ENCODE measurements around the gene IARS1. TPM values are rescaled to one million over a fixed set of nuclear protein-coding genes. Genes with fewer than 3 reads are reported as not detected.

Gene IARS1
- total RNA-seq, 2 experiments from 2014 or later = 271 to 272 TPM

DNA sequence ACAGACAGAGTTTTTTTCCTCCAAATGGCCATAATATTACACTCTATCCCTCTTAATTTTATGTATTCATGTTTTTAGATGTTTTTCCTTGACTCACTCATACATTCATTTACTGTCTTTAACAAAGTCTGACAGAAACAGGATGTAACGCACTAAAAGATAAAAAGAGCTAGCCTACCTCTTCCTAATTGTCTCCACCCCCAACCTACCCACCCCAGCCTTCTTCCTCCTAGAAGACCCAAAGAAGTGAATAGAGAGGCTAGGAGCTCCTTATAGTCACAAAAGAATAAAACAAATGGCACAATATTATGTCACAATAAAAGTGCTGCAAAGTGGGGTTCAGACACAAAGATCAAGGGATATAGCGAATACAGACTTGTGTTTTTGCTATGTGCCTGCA, 30.9 kb upstream of the IARS1 start:
- CTCF ChIA-PET = interaction anchor here (1.7 kb wide), 1 partner anchor 36 kb away, joined by 3 read pairs; no protein-coding TSS in a partner anchor
- Mint-ChIP-seq H3K4me1 (ENCODE audit: low read depth) (peaks cover 41% of the 10 kb centered on the region), H3K27me3 (ENCODE audit: low read depth) (no peaks in the 10 kb centered on the region), H3K27ac (peak overlapping the region; percentile 97), H3K36me3 (ENCODE audit: low read depth) (peaks cover 27% of the 10 kb centered on the region), H3K9me3 (no peaks in the 10 kb centered on the region), H3K4me3 (peak overlapping the region; percentile 99)
- intact Hi-C loops (cut with micrococcal nuclease) = loop anchor here (2.0 to 10.0 kb wide), 3 partner anchors 440 to 740 kb away; partner anchors contain the start of gene BICD2
- peak; percentile 7 for DNase-seq

DNA sequence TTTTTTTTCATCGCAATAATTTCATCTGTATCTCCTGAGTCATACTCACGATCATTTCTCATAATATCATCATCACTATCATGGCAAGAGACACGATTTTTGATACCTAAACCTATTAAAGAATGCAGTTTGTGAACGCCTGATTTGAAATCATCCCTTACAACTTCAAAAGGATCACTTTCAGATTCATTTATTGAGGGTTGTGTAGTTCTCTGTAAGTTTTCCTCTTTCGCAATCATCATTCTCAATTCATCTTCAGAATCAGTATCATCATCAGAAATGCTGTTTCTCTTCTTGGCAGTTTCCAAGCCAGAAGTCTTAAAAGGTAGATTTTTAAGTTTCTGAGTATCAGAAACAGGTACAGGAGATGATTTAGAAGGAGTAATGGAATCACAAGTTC, 22.0 kb upstream of the IARS1 start:
- intact Hi-C loops (cut with micrococcal nuclease) = loop anchor here (1.0 kb wide), 1 partner anchor 10 kb away; the partner anchor contains the start of genes CENPP and NOL8
- DNase-seq = no peak
- CTCF ChIA-PET = no interaction called here
- peaks cover 40% of the 10 kb centered on the region for H3K4me1 Mint-ChIP-seq (ENCODE audit: low read depth)
- peaks cover 52% of the 10 kb centered on the region for H3K36me3 Mint-ChIP-seq (ENCODE audit: low read depth)
- no peaks in the 10 kb centered on the region for H3K27me3 Mint-ChIP-seq (ENCODE audit: low read depth)
- H3K4me3 Mint-ChIP-seq = no peak overlapping the region
- H3K9me3 Mint-ChIP-seq = no peaks in the 10 kb centered on the region
- peak overlapping the region; percentile 78 for H3K27ac Mint-ChIP-seq

DNA sequence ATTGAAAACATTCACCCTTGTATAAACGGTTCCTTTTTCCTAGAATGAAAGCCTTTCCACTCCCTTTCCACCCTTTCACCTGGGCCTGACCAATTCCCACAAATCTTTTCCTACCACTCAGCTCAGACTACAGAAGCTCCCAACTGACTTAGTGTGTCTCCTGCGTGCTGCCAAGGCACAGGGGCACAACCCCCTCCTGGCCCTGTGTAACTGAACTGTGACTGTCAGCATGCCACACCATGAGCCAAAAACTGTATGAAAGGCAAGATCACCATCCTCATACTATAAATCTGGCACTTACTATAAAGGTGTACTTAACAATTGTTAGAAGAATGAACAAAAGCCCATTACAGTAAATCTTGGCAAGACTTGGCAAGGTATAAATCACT, 20.1 kb upstream of the IARS1 start:
- Mint-ChIP-seq H3K4me1 (ENCODE audit: low read depth) (peaks cover 42% of the 10 kb centered on the region), H3K36me3 (ENCODE audit: low read depth) (peaks cover 52% of the 10 kb centered on the region), H3K4me3 (no peak overlapping the region), H3K27me3 (ENCODE audit: low read depth) (no peaks in the 10 kb centered on the region), H3K27ac (peak overlapping the region; percentile 57), H3K9me3 (no peaks in the 10 kb centered on the region)
- DNase-seq = no peak
- intact Hi-C loops (cut with micrococcal nuclease) = no loop called here
- CTCF ChIA-PET = no interaction called here

DNA sequence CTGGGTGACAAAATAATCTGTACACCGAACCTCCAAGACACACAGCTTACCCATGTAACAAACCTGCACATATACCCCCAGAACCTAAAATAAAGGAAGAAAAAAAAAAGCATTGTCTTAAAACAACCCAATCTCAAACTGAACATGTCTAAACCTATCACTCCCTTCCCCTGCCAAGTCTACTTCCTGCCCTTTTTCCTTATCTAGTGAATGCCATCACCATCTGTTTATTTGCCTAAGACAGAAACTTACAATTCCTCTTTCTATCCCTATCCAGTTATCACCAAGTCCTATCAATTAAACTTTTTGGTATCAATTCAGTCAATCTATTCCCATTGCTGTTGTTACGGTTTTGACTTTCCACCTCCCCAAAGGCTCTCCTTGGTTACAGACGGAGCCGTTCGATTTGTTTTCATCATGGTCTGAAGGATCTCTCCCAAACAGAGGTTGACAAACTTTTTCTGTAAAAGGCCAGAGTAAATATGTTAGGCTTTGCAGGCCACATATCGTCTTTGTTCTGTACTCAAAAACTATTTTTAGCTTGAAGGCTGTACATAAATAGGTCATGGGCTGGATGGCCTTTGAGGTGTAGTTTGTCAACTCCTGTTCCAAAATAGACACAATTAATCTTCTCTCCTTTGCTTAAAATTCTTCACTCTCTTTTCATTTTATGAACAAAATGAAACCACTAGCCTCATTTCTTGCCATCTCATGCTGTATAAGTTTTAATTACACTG, 19.6 kb upstream of the IARS1 start:
- DNase-seq = no peak
- Mint-ChIP-seq H3K4me3 (no peak overlapping the region), H3K4me1 (ENCODE audit: low read depth) (peaks cover 44% of the 10 kb centered on the region), H3K27ac (peak overlapping the region; percentile 59), H3K9me3 (no peaks in the 10 kb centered on the region), H3K36me3 (ENCODE audit: low read depth) (peaks cover 53% of the 10 kb centered on the region), H3K27me3 (ENCODE audit: low read depth) (no peaks in the 10 kb centered on the region)
- intact Hi-C loops (cut with micrococcal nuclease) = no loop called here
- CTCF ChIA-PET = no interaction called here

DNA sequence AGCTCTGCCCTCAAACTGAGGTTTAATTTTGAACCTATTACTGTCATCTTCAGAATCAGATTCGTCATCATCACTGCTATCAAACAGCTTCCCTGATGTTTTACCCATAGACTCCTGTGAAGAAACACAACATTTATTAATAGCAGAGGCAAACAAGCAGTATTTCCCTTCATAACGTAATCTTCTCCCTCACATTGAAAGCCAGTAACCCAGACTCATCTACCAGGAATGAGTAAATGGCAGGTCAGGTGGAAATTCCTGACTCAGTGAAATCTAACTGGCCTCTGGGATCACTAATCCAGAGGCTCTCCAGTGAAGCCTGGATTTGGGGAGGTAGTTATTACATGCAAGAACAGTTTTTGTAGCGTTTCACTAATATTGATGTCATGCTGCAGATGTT, 17.1 kb upstream of the IARS1 start:
- no peak for DNase-seq
- CTCF ChIA-PET = no interaction called here
- Mint-ChIP-seq H3K4me3 (no peak overlapping the region), H3K27me3 (ENCODE audit: low read depth) (no peaks in the 10 kb centered on the region), H3K9me3 (no peaks in the 10 kb centered on the region), H3K4me1 (ENCODE audit: low read depth) (peaks cover 40% of the 10 kb centered on the region), H3K36me3 (ENCODE audit: low read depth) (peaks cover 56% of the 10 kb centered on the region), H3K27ac (no peak overlapping the region)
- intact Hi-C loops (cut with micrococcal nuclease) = no loop called here

DNA sequence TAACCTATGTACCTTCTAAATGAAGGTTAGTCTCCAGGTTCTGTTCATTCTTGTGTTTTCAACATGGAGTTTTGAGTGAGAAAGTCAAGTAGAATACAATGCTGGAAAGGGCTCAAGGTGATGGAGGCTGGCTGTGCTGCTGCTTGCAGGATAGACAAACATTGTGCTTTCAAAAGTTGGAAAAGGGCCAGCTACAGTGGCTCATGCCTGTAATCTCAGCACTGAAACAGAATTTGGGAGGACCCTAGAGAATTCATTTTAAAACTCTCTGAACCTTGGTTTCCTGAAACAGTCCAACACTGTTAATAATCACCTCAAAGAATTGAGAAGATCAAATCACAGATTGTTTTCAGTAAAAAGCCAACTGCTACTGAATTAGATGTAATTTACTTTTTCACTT, 15.4 kb upstream of the IARS1 start:
- Mint-ChIP-seq H3K9me3 (no peaks in the 10 kb centered on the region), H3K4me3 (no peak overlapping the region), H3K27me3 (ENCODE audit: low read depth) (no peaks in the 10 kb centered on the region), H3K36me3 (ENCODE audit: low read depth) (peaks cover 51% of the 10 kb centered on the region), H3K4me1 (ENCODE audit: low read depth) (peaks cover 27% of the 10 kb centered on the region), H3K27ac (no peak overlapping the region)
- no peak for DNase-seq
- CTCF ChIA-PET = interaction anchor here (1.3 kb wide), 1 partner anchor 169 kb away, joined by 4 read pairs; no protein-coding TSS in a partner anchor
- intact Hi-C loops (cut with micrococcal nuclease) = no loop called here

DNA sequence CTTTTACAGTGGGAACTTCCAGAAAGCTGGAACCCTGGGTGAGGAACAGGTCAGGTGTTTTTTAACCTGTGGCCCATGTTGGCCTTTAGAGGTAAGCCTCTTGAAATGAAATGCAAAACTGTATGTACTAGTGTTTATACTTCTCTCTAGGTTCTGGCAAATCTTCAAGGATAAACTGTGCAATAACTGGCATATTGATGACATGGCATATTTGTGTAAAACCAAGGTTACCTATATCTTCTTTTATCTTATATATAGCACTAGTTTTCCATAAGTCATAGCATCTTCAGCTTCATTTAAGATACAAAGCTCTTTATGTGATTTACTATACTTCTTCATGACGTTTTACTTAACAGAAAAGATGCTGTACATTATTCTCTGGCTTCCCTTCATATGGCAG, 7.4 kb upstream of the IARS1 start:
- H3K4me3 Mint-ChIP-seq = no peak overlapping the region

DNA sequence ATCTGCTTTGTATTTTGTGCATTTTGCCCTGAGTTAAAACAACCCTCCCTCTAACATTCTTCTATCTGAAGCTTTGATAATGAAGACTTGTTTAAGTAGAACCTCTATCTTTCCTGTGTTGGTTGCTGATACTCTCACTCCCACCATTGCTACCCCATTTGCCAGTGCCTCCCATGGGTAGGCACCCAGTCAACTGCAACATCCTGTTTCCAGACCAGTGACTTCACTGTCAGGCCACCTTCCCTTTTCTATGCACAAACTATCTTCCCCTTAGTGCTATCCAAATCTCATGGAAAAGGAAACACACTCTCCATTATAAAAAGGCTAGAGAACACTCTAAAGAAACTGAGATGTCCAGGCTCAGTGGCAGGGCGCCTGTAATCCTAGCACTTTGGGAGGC, 5.6 kb upstream of the IARS1 start:
- H3K9me3 Mint-ChIP-seq = no peaks in the 10 kb centered on the region
- H3K27ac Mint-ChIP-seq = peak overlapping the region; percentile 20
- CTCF ChIA-PET = no interaction called here
- peaks cover 15% of the 10 kb centered on the region for H3K4me1 Mint-ChIP-seq (ENCODE audit: low read depth)
- H3K4me3 Mint-ChIP-seq = no peak overlapping the region
- peaks cover 37% of the 10 kb centered on the region for H3K36me3 Mint-ChIP-seq (ENCODE audit: low read depth)
- no peaks in the 10 kb centered on the region for H3K27me3 Mint-ChIP-seq (ENCODE audit: low read depth)
- intact Hi-C loops (cut with micrococcal nuclease) = loop anchor here (5.0 kb wide), 1 partner anchor 37 kb away; no protein-coding TSS in a partner anchor
- DNase-seq = no peak

More for the DNA sequence above, 7.4 kb upstream of the IARS1 start:
- Mint-ChIP-seq H3K27me3 (ENCODE audit: low read depth) (no peaks in the 10 kb centered on the region), H3K27ac (no peak overlapping the region), H3K4me1 (ENCODE audit: low read depth) (peaks cover 4% of the 10 kb centered on the region), H3K9me3 (no peaks in the 10 kb centered on the region), H3K36me3 (ENCODE audit: low read depth) (peaks cover 44% of the 10 kb centered on the region)
- intact Hi-C loops (cut with micrococcal nuclease) = no loop called here
- DNase-seq = no peak
- CTCF ChIA-PET = interaction anchor here (2.6 kb wide), 1 partner anchor 162 kb away, joined by 6 read pairs; no protein-coding TSS in a partner anchor

DNA sequence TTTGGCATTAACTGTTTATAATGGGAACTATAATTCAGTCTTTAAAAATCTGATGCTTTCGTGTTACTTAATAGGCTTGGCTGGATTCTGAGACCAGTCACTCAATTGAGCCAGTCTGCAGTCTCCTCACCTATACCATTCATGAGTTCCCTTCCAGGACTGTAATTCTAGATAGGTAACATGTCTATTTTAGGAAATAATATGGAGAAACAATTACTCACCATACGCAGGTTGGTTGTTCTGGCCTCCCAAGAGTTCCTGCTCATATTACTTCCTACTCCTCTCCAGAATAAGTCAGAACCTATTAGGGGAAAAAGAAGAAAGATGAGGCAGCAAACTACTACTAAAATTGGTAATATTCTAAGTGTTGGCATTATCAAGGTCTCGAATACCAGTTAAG, 4.5 kb upstream of the IARS1 start:
- intact Hi-C loops (cut with micrococcal nuclease) = loop anchor here (5.0 kb wide), 1 partner anchor 36 kb away; no protein-coding TSS in a partner anchor
- peaks cover 37% of the 10 kb centered on the region for H3K36me3 Mint-ChIP-seq (ENCODE audit: low read depth)
- no peak overlapping the region for H3K4me3 Mint-ChIP-seq
- H3K9me3 Mint-ChIP-seq = no peaks in the 10 kb centered on the region
- H3K27ac Mint-ChIP-seq = peak overlapping the region; percentile 64
- CTCF ChIA-PET = no interaction called here
- no peaks in the 10 kb centered on the region for H3K27me3 Mint-ChIP-seq (ENCODE audit: low read depth)
- no peak for DNase-seq
- H3K4me1 Mint-ChIP-seq (ENCODE audit: low read depth) = peaks cover 15% of the 10 kb centered on the region

DNA sequence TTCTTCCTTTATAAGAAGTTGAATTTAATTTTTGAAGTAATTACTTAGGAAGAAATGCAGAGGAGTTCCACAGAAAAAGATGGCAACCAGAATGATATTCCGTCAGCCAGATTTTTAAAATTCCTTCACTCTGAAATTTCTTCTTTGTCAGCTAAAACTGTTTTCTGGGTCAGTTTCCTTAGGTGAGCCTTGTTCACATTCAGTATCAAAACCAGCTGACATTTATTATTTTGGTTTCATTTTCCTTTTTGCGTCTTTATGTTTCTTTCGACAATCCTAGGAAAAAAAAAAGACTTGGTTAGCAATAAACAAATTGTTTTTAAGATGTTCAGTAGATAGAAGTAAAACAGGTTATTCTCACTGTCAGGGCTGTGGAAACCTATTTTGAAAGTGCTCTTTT, 4.1 kb upstream of the IARS1 start:
- intact Hi-C loops (cut with micrococcal nuclease) = loop anchor here (5.0 kb wide), 1 partner anchor 35 kb away; no protein-coding TSS in a partner anchor
- Mint-ChIP-seq H3K4me3 (no peak overlapping the region), H3K36me3 (ENCODE audit: low read depth) (peaks cover 38% of the 10 kb centered on the region), H3K27me3 (ENCODE audit: low read depth) (no peaks in the 10 kb centered on the region), H3K4me1 (ENCODE audit: low read depth) (peaks cover 19% of the 10 kb centered on the region), H3K27ac (peak overlapping the region; percentile 64), H3K9me3 (no peaks in the 10 kb centered on the region)
- DNase-seq = no peak
- CTCF ChIA-PET = interaction anchor here (0.7 kb wide), 1 partner anchor 10 kb away, joined by 3 read pairs; no protein-coding TSS in a partner anchor

DNA sequence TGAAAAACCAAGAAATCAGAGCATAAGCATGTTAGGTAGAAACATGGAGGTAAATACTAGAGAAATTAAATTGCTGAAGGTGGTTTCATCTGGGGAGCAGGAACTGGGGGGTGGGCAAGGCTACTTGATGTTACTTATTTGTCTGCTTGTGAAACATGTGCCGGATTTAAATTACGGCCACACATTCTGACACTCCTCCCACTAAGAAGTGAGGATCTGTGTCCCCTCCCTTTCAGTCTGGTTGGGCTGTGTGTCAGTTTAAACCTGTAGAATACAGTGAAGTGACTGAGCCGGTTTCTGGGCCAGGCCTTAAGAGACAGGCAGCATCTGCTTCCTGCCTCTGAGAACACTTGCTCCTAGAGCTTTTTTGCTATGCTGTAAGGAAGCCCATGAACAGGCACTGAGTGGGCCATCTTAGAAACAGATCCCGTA, 2.3 kb upstream of the IARS1 start:
- no peak overlapping the region for H3K27ac Mint-ChIP-seq
- H3K27me3 Mint-ChIP-seq (ENCODE audit: low read depth) = no peaks in the 10 kb centered on the region
- no peaks in the 10 kb centered on the region for H3K9me3 Mint-ChIP-seq
- peaks cover 34% of the 10 kb centered on the region for H3K4me1 Mint-ChIP-seq (ENCODE audit: low read depth)
- no peak overlapping the region for H3K4me3 Mint-ChIP-seq
- DNase-seq = no peak
- intact Hi-C loops (cut with micrococcal nuclease) = loop anchor here (5.0 kb wide), 1 partner anchor 34 kb away; no protein-coding TSS in a partner anchor
- CTCF ChIA-PET = no interaction called here
- peaks cover 46% of the 10 kb centered on the region for H3K36me3 Mint-ChIP-seq (ENCODE audit: low read depth)

DNA sequence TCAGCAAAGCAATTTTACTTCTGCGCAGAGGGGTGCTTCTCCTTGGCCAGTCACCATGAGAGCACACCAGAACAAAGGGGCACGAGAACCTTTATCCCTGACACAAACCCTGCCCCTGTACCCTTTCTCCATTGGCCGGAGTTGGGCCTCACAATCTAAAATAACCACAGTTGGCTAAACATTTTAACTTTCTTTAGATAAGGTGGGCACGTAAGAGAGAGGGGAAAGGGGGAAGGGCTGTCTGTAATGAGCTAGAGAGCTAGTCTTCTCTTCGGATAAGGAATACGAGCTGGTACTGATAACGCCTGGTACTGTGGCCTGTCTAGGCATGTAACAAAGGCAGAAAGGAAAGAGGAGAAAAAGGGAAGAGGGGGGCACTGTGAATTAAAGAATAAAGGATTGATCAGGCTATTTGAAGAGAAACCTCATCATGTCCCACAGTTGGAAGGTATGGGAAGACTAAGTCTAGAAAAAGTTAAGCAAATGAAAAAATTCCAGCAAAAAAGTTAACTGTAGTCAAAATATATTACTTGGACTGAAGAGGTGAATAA, 1.8 kb upstream of the IARS1 start:
- H3K9me3 Mint-ChIP-seq = no peaks in the 10 kb centered on the region
- no peak for DNase-seq
- CTCF ChIA-PET = no interaction called here
- H3K4me1 Mint-ChIP-seq (ENCODE audit: low read depth) = peaks cover 38% of the 10 kb centered on the region
- H3K36me3 Mint-ChIP-seq (ENCODE audit: low read depth) = peaks cover 47% of the 10 kb centered on the region
- H3K4me3 Mint-ChIP-seq = no peak overlapping the region
- H3K27me3 Mint-ChIP-seq (ENCODE audit: low read depth) = no peaks in the 10 kb centered on the region
- intact Hi-C loops (cut with micrococcal nuclease) = loop anchor here (5.0 kb wide), 1 partner anchor 33 kb away; no protein-coding TSS in a partner anchor
- no peak overlapping the region for H3K27ac Mint-ChIP-seq

Measured in activated naive CD4-positive, alpha-beta T cell treated with anti-CD3 and anti-CD28 coated beads for 36 hours (primary cell).